ENCODE measurements around the gene NEURL1B.
"Not testable (repeated sequence)": the region's sequence is repeated elsewhere in the genome, so short reads cannot be mapped to it uniquely, and the experiment has no call there.

NEURL1B gene

GRCh38 chr5:172678362-172678874 lies 37.4 kb downstream of the NEURL1B start:
- not testable (repeated sequence) for DNase-seq (ENCODE audit: low read depth)

GRCh38 chr5:172678902-172679301 lies 37.8 kb downstream of the NEURL1B start:
- no peak for DNase-seq (ENCODE audit: low read depth)

DNA sequence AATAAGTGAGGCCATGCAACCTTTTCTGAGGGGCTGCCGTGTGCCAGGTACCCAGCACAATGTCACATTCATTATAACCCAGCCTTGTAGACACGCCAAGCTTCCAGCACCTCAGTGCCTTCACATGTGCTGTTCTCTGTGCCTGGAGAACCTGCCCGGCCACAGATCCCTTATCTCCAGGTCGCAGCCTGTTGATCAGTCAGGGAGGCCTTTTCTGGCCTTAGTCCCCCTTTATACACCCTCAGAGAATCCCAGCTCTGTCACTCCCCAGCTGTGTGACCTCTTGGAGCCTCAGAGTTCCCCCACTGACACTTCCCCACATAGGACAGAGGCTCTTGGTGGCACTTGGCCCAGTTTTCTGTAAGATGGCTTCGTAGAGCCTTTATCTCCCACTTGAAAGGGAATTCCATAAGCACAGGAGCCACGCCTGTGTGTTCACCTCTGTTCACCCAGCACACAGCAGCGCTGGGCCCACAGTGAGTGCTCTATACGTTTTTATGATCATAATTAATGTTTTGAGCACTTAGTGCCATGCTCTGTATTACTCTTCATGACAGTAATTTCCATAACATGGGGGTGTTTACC lies 38.7 kb downstream of the NEURL1B start:
- no peak for DNase-seq (ENCODE audit: low read depth)

DNA sequence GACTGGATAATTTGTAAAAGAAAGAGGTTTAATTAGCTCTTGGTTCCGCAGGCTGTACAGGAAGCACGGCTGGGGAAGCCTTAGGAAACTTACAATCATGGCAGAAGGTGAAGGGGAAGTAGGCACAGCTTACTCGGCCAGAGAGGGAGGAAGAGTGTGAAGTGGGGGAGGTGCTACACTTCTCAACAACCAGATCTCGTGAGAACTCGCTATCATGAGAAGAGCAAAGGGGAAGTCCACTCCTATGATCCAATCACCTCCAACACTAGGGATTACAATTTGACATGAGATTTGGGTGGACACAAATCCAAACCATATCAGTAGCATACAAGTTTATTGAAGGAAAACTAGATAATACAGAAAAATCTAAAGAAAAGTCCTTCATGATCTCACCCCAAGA lies 39.9 kb downstream of the NEURL1B start:
- no peak for DNase-seq (ENCODE audit: low read depth)

DNA sequence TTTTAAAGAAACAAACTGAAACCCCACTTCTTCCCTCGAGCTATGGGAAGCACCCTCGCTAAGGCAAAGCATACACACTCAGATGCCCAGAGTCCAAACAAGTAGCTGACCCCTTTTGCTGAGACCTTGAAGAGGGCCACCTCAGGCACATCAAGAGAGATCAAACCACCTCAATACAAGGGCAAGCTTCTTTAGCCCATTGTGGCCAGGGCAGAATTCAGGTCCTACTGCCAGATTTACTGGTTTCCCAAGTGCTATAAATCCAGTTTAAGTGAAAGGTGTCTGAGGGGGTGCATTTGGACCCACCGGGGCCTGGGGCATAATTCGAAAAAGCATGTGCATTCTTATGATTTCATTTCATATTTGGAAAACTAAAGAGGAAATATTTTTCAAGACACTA lies 40.4 kb downstream of the NEURL1B start:
- no peak for DNase-seq (ENCODE audit: low read depth)

DNA sequence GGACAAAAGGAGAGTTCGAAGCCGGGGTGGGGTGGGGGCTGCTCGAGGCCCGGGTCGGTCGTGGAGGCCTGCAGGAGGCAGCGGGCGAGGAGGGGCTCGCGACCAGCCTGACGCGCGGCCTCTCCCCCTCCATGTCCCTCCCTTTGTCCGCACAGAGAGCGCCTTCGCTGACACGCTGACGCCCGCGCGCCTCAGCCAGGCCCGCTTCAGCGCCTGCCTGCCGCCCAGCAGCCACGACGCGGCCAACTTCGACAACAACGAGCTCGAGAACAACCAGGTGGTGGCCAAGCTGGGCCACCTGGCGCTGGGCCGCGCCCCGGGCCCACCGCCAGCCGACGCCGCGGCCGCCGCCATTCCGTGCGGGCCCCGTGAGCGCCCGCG lies 42.2 kb downstream of the NEURL1B start:
- DNase-seq (ENCODE audit: low read depth) = no peak

DNA sequence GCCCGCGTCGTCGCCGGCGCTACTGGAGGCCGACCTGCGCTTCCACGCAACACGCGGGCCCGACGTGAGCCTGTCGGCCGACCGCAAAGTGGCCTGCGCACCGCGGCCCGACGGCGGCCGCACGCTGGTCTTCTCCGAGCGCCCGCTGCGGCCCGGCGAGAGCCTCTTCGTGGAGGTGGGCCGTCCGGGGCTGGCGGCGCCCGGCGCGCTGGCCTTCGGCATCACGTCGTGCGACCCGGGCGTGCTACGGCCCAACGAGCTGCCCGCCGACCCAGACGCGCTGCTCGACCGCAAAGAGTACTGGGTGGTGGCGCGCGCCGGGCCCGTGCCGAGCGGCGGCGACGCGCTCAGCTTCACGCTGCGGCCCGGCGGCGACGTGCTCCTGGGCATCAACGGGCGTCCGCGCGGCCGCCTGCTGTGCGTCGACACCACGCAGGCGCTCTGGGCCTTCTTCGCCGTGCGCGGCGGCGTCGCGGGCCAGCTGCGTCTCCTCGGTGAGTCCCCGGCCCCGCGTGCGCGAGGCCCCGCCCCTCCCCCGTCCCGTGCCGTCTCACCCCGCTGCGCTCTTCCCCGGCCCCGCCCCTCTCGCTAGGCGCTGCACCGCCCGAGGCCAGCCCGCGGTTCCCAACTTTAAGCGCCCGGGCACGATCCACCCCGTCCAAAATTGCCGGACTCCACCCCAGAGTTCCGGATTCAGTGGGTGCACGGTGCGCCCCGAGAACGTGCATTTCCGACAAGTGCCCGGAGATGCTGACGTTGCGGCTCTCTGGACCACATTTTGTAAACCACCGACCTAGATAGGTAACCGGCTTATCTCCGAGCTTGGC lies 42.8 kb downstream of the NEURL1B start:
- DNase-seq (ENCODE audit: low read depth) = peak; percentile 32

DNA sequence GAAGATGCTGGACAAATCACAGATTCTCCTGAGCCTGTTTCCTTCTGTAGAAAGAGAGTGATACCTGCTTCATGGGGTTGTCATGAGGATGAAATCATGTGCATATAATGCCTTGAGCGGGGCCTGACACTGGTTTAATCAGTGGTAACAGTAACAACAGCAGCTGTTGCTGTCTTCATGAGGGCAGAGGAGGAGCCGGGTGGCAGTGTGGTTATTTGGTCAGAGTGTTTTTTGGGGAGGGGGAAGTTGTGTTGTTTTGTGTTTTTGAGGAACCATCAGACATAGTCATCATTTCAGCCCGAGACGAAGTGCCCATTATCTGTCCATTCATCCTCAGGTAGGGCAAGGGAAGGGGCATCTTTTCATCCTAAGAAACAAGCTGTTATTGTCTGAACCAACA lies 44.0 kb downstream of the NEURL1B start:
- DNase-seq (ENCODE audit: low read depth) = no peak

GRCh38 chr5:172686111-172686510 lies 45.0 kb downstream of the NEURL1B start:
- DNase-seq (ENCODE audit: low read depth) = no peak

GRCh38 chr5:172686539-172687390 lies 45.7 kb downstream of the NEURL1B start:
- DNase-seq (ENCODE audit: low read depth) = no peak

DNA sequence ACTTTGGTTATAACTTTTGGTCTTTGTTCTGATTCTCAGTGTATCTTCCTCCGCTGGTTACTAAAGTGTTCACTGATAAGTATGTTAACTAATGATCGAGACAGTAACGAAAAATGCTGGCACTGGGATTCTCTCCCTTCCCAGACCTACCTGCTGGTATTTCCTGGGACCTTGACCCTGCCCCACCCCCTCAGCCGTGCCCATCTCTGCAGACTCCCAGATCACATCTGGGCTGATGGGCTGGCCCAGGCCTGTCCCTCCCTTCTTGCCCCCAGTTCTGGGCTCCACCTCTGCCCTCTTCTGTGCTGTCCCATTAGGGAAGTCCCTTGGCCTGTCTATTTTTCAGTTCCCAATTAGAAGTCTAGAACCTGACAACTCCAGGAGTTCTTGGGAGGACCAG lies 46.9 kb downstream of the NEURL1B start:
- DNase-seq (ENCODE audit: low read depth) = no peak

- no peak for DNase-seq (ENCODE audit: low read depth)
Observed at GRCh38 chr5:172688349-172689217, 47.5 kb downstream of the NEURL1B start.

GRCh38 chr5:172689218-172689572 lies 48.1 kb downstream of the NEURL1B start:
- DNase-seq (ENCODE audit: low read depth) = no peak

DNA sequence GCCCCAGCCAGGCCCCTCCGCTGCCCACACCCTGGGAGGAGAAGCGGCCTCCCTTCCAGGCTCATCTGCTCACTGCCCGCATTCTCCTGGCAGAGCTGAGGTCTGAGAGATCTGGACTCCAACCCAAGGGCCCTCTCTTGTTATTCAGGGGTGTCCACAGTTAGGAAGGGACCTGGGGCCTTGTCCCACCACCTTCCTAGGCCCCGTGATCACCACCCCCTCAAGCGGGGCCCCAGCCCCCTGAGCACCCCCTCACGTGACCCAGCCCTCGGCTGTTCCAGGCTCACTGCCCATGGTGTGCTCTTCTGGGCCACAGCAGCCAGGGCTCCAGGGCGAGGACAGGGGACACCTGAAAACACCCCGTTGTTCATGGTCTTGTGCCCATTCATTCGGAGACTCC lies 48.7 kb downstream of the NEURL1B start:
- no peak for DNase-seq (ENCODE audit: low read depth)

GRCh38 chr5:172690258-172691075 lies 49.4 kb downstream of the NEURL1B start:
- DNase-seq (ENCODE audit: low read depth) = no peak

GRCh38 chr5:172691886-172692285 lies 50.8 kb downstream of the NEURL1B start:
- no peak for DNase-seq (ENCODE audit: low read depth)

DNA sequence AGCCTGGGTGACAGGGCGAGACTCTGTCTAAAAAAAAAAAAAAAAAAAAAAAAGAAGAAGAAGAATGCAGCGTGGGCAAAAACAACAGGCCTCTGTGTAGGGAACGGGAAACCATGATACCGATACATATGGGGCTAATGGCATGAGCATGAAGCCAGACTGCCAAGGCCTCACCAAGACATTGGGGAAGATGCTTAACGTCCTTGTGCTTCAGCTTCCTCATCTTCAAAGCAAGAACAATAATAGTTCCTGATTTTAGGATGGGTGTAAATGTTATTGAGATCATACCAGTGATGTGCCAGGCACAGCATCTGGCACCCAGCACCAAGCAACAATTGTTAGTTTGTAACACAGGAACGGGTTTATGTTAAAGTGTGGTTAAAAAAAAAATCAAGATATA lies 51.4 kb downstream of the NEURL1B start:
- no peak for DNase-seq (ENCODE audit: low read depth)

DNA sequence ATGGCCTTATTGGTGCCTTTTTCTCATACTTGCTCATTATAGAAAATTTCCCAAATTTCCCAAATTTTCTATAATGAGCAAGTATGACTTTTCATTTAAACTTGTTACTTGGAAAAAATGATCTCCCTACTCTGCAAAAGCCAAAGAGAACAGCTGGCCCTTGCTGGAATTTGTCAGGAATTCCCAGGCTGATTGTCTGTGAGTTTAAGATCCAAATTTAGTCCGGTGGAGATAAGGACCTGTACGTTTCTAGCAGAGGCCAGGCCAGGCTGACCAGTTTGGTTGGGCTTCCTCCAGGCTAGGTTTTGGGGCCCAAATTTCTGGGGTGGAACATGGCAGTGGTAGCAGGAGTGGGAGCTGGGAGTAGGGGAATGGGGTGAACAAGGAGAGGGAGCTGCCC lies 51.9 kb downstream of the NEURL1B start:
- no peak for DNase-seq (ENCODE audit: low read depth)

- DNase-seq (ENCODE audit: low read depth) = no peak
Observed at GRCh38 chr5:172694061-172694460, 53.0 kb downstream of the NEURL1B start.

GRCh38 chr5:172694541-172694940 lies 53.5 kb downstream of the NEURL1B start:
- DNase-seq (ENCODE audit: low read depth) = no peak

Measured in stimulated activated CD8-positive, alpha-beta memory T cell treated with anti-CD3 and anti-CD28 coated beads, Interleukin-4, amount 100 ng/mL, for 24 hours (primary cell).